ACC112 (cell line): ENCODE results near the gene CCDC69.
A peak's percentile ranks its signal among the peaks of the same experiment; 100 is the strongest.
"Not testable (repeated sequence)": the region's sequence is repeated elsewhere in the genome, so short reads cannot be mapped to it uniquely, and the experiment has no call there.

Experiments
- H2AFZ ChIP-seq: fragments of 200-600 bp; sonication (generic); one replicate; pipeline ENCODE4 v1.6.0; 2017; ENCODE audit warnings: antibody characterized with exemption, low read length; ENCODE audit not compliant: unreplicated experiment
- H3K27ac ChIP-seq: fragments of 200-600 bp; sonication (generic); 2 replicates; pipeline ENCODE4 v1.5.1; 2014; ENCODE audit warnings: low read depth, mild to moderate bottlenecking, antibody characterized with exemption, low read length, moderate library complexity
- H3K27me3 ChIP-seq: fragments of 200-600 bp; sonication (generic); 2 replicates; pipeline ENCODE4 v1.6.1; 2014; ENCODE audit warnings: mild to moderate bottlenecking, antibody characterized with exemption, low read length, moderate library complexity, mixed read lengths; ENCODE audit not compliant: insufficient read depth
- H3K36me3 ChIP-seq: fragments of 200-600 bp; sonication (generic); 2 replicates; pipeline ENCODE4 v1.6.1; 2016; ENCODE audit warnings: mild to moderate bottlenecking, antibody characterized with exemption, low read length, moderate library complexity, mixed read lengths; ENCODE audit not compliant: insufficient read depth
- H3K4me1 ChIP-seq: fragments of 200-600 bp; sonication (generic); one replicate; pipeline ENCODE4 v1.6.1; 2016; ENCODE audit warnings: low read length, mixed read lengths; ENCODE audit not compliant: insufficient read depth, unreplicated experiment, control insufficient read depth
- H3K4me3 ChIP-seq: fragments of 200-600 bp; sonication (generic); 2 replicates; pipeline ENCODE4 v1.5.1; 2014; ENCODE audit warnings: mild to moderate bottlenecking, low read depth, low read length
- H3K79me2 ChIP-seq: fragments of 200-600 bp; sonication (generic); one replicate; pipeline ENCODE4 v1.6.0; 2016; ENCODE audit warnings: low read length; ENCODE audit not compliant: control insufficient read depth, unreplicated experiment, insufficient read depth

CCDC69 gene

DNA sequence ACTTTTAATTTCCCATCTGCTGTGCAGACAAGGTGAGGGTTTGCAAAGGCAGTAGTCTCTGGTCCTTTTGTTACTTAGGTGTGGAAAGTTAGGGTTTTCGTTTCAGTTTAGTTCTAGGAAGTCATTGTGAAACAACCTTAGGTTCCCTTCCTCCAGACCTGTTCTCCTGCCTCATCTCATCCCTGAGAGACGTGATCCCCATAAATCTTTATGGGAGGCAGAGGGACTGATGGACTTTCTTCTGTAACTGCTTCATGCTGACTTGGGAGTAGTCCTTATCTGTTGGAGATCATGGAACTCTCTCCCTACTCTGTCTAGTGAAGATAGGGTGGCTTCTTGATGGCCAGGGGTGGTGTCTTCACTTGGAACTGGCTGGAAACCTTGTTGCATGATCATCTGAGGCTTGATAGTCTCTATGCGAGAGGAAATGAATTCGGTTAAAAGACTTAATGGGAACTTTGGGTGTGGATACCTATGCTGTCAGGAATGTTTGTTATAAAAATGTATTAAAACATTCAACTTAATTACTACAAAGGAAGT, 21.9 kb upstream of the CCDC69 start:
- no peak overlapping the region for H2AFZ ChIP-seq
- H3K79me2 ChIP-seq: no peaks in the 10 kb centered on the region
- no peak overlapping the region for H3K4me3 ChIP-seq
- peaks cover 10% of the 10 kb centered on the region for H3K27me3 ChIP-seq
- no peaks in the 10 kb centered on the region for H3K4me1 ChIP-seq
- no peak overlapping the region for H3K27ac ChIP-seq
- H3K36me3 ChIP-seq: no peaks in the 10 kb centered on the region

DNA sequence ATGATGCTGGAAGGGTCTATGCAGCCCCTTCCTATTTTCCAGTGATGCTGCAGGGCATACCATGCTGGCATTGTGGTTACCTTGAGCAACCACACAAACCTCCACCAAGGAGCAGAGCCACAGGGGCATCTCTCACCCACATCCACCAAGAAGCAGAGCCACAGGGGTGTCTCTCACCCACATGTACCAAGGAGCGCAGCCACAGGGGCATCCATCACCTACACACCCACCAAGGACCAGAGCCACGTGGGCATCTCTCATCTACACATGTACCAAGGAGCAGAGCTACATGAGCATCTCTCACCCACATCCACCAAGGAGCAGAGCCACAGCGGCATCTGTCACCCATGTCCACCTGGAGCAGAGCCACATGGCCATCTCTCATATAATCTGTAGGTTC, 20.3 kb upstream of the CCDC69 start:
- no peak overlapping the region for H3K27ac ChIP-seq
- H2AFZ ChIP-seq: no peak overlapping the region
- H3K4me1 ChIP-seq: no peaks in the 10 kb centered on the region
- H3K4me3 ChIP-seq: no peak overlapping the region
- no peaks in the 10 kb centered on the region for H3K36me3 ChIP-seq
- no peaks in the 10 kb centered on the region for H3K79me2 ChIP-seq
- peaks cover 10% of the 10 kb centered on the region for H3K27me3 ChIP-seq

DNA sequence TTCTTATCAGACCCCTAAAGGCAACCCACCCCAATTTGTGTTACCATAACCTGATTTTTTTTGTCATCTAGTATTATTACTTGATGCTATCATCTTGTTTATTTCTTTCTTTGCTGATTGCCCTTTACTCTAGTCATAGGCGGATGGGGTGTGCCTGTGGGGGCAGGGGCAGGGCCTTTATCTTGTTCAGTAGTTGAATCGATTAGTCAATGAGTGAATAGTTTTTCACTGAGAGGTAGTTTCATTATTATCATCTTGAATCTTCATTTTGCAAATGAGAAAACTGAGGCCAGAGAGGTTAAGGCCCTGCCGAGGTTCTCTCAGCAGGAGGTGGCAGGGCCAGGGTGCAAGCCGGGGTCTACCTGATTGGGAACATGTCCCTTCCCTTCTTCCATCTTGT, 19.7 kb upstream of the CCDC69 start:
- Histone ChIP-seq H3K27me3 (peaks cover 4% of the 10 kb centered on the region), H3K79me2 (no peaks in the 10 kb centered on the region), H3K4me3 (no peak overlapping the region), H3K4me1 (no peaks in the 10 kb centered on the region), H3K27ac (no peak overlapping the region), H2AFZ (no peak overlapping the region), H3K36me3 (no peaks in the 10 kb centered on the region)

DNA sequence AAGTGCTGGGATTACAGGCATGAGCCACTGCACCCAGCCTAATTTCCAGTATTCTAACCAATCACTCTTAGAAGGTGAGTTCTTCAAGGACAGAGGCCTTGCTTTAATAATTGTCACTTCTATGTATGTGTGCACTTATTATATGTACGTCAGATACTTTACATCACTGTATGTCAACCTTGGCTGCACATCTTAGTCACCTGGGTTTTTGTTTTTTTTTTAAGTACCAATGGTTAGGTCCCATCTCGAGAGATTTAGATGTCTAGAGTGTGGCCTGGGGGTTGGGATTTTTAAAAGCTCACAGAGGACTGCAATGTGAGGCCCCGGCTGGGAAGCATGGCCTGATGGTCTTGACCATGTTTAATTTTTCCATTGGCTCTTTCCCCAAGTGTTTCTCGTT, 19.2 kb upstream of the CCDC69 start:
- Histone ChIP-seq H3K4me1 (no peaks in the 10 kb centered on the region), H3K27ac (no peak overlapping the region), H3K4me3 (no peak overlapping the region), H3K79me2 (no peaks in the 10 kb centered on the region), H3K36me3 (no peaks in the 10 kb centered on the region), H3K27me3 (peaks cover 3% of the 10 kb centered on the region), H2AFZ (no peak overlapping the region)

DNA sequence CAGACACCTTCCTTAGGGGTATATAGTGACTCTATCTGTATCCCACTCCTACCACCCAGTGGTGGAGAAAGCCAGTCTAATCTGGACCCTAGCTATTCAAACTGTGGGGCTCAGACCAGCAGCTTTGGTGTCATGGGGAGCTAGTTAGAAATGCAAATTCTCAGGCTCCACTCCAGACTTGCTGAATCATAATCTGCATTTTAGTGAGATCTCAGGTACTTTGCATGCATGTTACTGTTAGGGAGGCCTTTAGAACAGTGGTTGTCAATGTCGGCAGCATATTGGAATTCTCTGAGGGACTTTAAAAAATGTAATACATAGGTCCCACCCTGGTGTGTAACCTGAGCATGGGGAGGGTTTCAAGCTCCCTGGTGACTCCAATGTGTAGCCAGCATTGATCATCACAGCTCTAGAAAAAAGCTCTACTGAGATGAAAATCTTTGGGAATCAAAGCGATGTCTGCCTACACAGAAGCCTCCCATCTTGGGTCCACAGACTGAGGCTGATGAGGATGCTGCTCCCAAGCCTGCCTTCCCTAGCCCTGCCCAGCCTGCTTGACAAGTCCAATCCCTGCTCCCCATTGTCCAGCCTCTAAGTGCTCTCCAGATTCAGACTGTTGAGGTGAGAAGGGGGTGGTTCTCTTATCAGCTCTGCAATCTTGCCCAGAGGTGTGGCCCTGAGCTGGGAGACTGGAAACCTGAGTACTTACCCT, 17.2 kb upstream of the CCDC69 start:
- Histone ChIP-seq H3K4me3 (no peak overlapping the region), H3K27ac (no peak overlapping the region), H2AFZ (no peak overlapping the region), H3K27me3 (no peaks in the 10 kb centered on the region), H3K36me3 (no peaks in the 10 kb centered on the region), H3K4me1 (no peaks in the 10 kb centered on the region), H3K79me2 (no peaks in the 10 kb centered on the region)

DNA sequence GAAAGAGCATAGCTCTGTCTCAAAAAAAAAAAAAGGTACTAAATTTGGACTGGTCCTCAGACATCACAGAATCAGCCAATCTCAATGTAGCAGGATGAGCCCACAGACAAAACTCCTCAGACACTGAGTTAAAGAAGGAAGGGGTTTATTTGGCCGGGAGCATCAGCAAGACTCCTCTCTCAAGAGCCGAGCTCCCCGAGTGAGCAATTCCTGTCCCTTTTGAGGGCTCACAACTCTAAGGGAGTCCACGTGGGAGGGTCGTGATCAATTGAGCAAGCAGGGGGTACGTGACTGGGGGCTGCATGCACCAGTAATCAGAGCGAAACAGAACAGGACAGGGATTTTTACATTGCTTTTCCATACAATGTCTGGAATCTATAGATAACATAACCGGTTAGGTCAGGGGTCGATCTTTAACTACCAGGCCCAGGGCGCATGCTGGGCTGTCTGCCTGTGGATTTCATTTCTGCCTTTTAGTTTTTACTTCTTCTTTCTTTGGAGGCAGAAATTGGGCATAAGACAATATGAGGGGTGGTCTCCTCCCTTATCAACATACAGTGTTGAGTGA, 16.5 kb upstream of the CCDC69 start:
- H2AFZ ChIP-seq, H3K36me3 ChIP-seq, H3K79me2 ChIP-seq, H3K4me3 ChIP-seq, H3K4me1 ChIP-seq, H3K27ac ChIP-seq, H3K27me3 ChIP-seq: not testable (repeated sequence)

DNA sequence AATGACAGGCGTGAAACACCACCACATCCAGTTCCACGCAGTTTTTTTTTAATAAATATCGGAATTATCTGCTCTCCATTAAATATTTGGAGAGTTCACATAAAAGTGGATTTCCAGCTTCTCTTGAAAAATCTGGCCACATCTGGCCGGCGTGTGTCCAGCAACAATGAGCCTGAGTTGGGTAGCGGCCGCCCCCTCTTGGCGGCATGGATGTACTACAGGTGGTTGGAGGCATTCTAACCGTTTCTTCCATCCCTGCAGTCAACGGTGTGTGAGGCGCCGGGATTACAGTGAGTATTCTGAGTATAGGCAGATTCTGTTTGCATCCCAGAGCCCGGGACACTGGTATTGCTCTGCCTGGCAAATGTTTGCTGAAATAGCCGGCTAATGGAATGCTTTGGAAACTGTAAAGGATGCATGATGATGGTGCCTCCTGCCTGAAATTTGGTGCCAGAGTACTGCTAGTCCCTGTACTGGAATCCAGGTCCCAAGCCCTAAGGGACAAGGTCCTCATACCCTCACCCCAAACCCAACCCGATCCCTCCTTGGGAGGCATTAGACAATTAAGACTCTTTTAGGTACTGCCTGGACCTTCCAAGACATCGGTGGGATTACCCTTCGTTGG, 15.5 kb upstream of the CCDC69 start:
- no peaks in the 10 kb centered on the region for H3K79me2 ChIP-seq
- H2AFZ ChIP-seq: no peak overlapping the region
- peak overlapping the region; percentile 10 for H3K4me3 ChIP-seq
- no peaks in the 10 kb centered on the region for H3K36me3 ChIP-seq
- H3K27ac ChIP-seq: no peak overlapping the region
- peaks cover 3% of the 10 kb centered on the region for H3K4me1 ChIP-seq
- H3K27me3 ChIP-seq: no peaks in the 10 kb centered on the region

DNA sequence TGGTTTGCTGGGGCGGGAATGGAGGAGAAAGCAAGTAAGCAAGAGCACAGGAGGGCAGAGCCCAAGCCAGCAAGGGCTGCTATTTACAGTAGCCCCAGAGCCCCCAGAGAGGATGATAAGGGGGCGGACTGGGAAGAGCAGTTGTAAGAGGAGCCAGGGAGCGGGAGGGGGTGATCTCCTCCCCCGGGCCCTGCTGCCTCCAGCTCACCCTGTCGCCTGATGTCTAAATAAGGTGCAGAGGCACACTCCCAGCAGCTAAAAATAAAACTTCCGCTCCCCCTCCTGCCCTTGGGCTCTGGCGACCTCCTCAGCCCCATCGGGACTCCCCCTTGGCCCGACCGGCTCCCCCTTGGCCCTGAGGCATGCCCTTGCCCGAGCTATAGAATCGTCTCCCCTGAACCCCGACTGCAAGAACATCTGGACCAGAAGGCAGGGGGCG, 14.4 kb upstream of the CCDC69 start:
- peaks cover 3% of the 10 kb centered on the region for H3K4me1 ChIP-seq
- H3K27ac ChIP-seq: no peak overlapping the region
- peak overlapping the region; percentile 10; the same call in 1 of the 2 replicates for H3K4me3 ChIP-seq
- H3K79me2 ChIP-seq: no peaks in the 10 kb centered on the region
- peak overlapping the region; percentile 31 for H2AFZ ChIP-seq
- no peaks in the 10 kb centered on the region for H3K27me3 ChIP-seq
- H3K36me3 ChIP-seq: no peaks in the 10 kb centered on the region

DNA sequence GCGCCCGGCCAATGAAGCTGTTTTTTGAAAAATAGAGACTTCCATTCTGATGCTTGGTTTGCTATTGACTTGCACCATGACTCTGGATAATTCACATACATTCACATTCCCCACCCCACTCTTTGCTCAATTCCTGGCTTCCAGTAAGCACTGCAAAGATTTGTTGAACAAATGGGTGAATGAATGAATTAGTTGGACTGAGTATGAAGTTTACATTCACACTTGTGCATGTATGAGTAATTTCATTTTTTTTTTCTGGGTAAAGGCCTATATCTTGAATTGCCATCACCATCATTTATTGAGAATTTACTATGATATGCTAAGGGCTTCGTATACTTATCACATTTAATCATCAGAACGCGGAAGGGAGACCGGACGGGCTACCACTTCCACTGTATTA, 13.8 kb upstream of the CCDC69 start:
- Histone ChIP-seq H3K27ac (no peak overlapping the region), H3K79me2 (no peaks in the 10 kb centered on the region), H3K27me3 (no peaks in the 10 kb centered on the region), H2AFZ (no peak overlapping the region), H3K4me3 (no peak overlapping the region), H3K4me1 (peaks cover 3% of the 10 kb centered on the region), H3K36me3 (no peaks in the 10 kb centered on the region)

DNA sequence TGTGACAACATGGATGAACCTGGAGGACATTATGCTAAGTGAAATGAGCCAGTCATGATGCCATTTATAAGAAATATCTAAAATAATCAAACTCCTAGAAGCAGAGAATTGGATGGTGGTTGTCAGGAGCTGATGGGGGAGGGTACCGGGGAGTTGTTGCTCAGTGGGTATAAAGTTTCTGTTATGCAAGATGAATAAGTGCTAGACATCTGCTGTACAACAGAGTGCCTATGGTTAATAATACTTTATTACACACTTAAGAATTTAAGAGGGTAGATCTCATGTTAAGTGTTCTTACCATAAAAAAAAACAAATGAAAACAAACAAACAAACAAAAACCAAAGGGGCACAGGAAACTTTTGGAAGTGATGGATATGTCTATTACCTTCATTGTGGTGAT, 13.0 kb upstream of the CCDC69 start:
- no peak overlapping the region for H3K27ac ChIP-seq
- H3K27me3 ChIP-seq: 0 out of 2 replicates have a peak, but pooled peaks cover 6% of the 10 kb centered on the region
- no peak overlapping the region for H2AFZ ChIP-seq
- H3K4me3 ChIP-seq: no peak overlapping the region
- H3K4me1 ChIP-seq: peaks cover 3% of the 10 kb centered on the region
- no peaks in the 10 kb centered on the region for H3K36me3 ChIP-seq
- no peaks in the 10 kb centered on the region for H3K79me2 ChIP-seq

DNA sequence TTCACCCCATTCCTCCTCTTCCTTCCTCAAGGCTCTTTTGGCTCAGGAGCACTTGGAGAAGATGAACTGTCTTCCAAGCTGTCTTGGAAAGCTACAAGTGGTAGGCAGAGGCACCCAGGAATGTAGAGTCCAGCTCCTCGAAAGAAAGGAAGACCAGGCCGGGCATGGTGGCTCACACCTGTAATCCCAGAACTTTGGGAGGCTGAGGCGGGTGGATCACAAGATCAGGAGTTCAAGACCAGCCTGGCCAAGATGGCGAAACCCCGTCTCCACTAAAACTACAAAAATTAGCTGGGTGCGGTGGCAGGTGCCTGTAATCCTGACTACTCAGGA, 11.3 kb upstream of the CCDC69 start:
- peaks cover 20% of the 10 kb centered on the region for H3K27me3 ChIP-seq
- not testable (repeated sequence) for H3K79me2 ChIP-seq, H3K4me1 ChIP-seq, H3K27ac ChIP-seq, H3K4me3 ChIP-seq, H2AFZ ChIP-seq, H3K36me3 ChIP-seq
